ENCODE data around the gene COPS3.

- no peak for TF ChIP-seq CTCF (conservative IDR thresholded peaks at IDR 0.05)
- TF ChIP-seq EZH2 (IDR thresholded peaks at IDR 0.05; ENCODE audit: low read depth) = no peak
Observed at GRCh38 chr17:17325228-17325627, 44.2 kb upstream of the COPS3 start.
